ENCODE data around the gene POU2F1. TPM values are rescaled to one million over a fixed set of nuclear protein-coding genes. Genes with fewer than 3 reads are reported as not detected.

POU2F1 gene
- polyA plus RNA-seq, 2 of the 4 experiments (the other 2 are of a cell fraction) = 2.9 to 9.4 TPM

GRCh38 chr1:167186771-167187170, 33.9 kb upstream of the POU2F1 start:
- no peak for ATAC-seq
- Histone ChIP-seq H3K27ac (no peak overlapping the region), H3K4me3 (no peak overlapping the region), H3K4me2 (no peak overlapping the region), H3K9me3 (no peaks in the 10 kb centered on the region), H3K4me1 (no peaks in the 10 kb centered on the region)
- ChIA-PET POLR2A (no interaction called here), CTCF (interaction anchor here (0.7 kb wide), 1 partner anchor 12 kb away, joined by 3 read pairs; no protein-coding TSS in a partner anchor)
- TF ChIP-seq SREBF2 (IDR thresholded peaks at IDR 0.05) = no peak
- TF ChIP-seq JUN (IDR thresholded peaks at IDR 0.05) = no peak
- TF ChIP-seq NFE2L2 (conservative IDR thresholded peaks at IDR 0.05; ENCODE audit: low read length) = no peak
- TF ChIP-seq JUNB (IDR thresholded peaks at IDR 0.05) = no peak
- TF ChIP-seq PHF8 (IDR thresholded peaks at IDR 0.05; ENCODE audit: borderline replicate concordance, low read depth) = no peak
- no peak for TF ChIP-seq POLR2AphosphoS2 (conservative IDR thresholded peaks at IDR 0.05; ENCODE audit: low read length)
- no peak for TF ChIP-seq BHLHE40 (IDR thresholded peaks at IDR 0.05; ENCODE audit: low read depth, low read length)
- TF ChIP-seq MYC (IDR thresholded peaks at IDR 0.05; ENCODE audit: borderline replicate concordance, low read length) = no peak
- TF ChIP-seq HES2 (IDR thresholded peaks at IDR 0.05) = no peak
- TF ChIP-seq CHD4 (IDR thresholded peaks at IDR 0.05; ENCODE audit: borderline replicate concordance) = no peak
- no peak for TF ChIP-seq HEYL (CRISPR knock-in tag; IDR thresholded peaks at IDR 0.05)
- no peak for TF ChIP-seq RNF2 (IDR thresholded peaks at IDR 0.05; ENCODE audit: borderline replicate concordance, low read depth)
- TF ChIP-seq KDM5A (IDR thresholded peaks at IDR 0.05) = no peak
- no peak for TF ChIP-seq RAD21 (conservative IDR thresholded peaks at IDR 0.05 in 1 of 2, IDR thresholded peaks at IDR 0.05 in 1 of 2)
- no peak for TF ChIP-seq NR3C1 (IDR thresholded peaks at IDR 0.05)
- no peak for TF ChIP-seq RCOR1 (IDR thresholded peaks at IDR 0.05; ENCODE audit: low read depth, low read length)
- no peak for TF ChIP-seq FOSL2 (IDR thresholded peaks at IDR 0.05)
- no peak for TF ChIP-seq FOSL2 (CRISPR knock-in tag; IDR thresholded peaks at IDR 0.05)
- no peak for TF ChIP-seq GATA3 (IDR thresholded peaks at IDR 0.05; ENCODE audit: borderline replicate concordance)
- no peak for TF ChIP-seq TFCP2L1 (CRISPR knock-in tag; IDR thresholded peaks at IDR 0.05)
- no peak for TF ChIP-seq EP300 (IDR thresholded peaks at IDR 0.05)
- FAIRE-seq = no peak
- WGBS (ENCODE audit: missing lambda C conversion rate) = 59% methylated on average over 2 of the region's 2 CpGs
- DNase-seq (ENCODE audit: low read depth in 1 of 2, low spot score in 1 of 2) = no peak

GRCh38 chr1:167190747-167191237, 29.9 kb upstream of the POU2F1 start:
- DNase-seq (ENCODE audit: low read depth in 1 of 2, low spot score in 1 of 2) = no peak
- H3K4me3 ChIP-seq = no peak overlapping the region
- no peak for ATAC-seq
- TF ChIP-seq PHF8 (IDR thresholded peaks at IDR 0.05; ENCODE audit: borderline replicate concordance, low read depth) (no peak), CHD2 (IDR thresholded peaks at IDR 0.05; ENCODE audit: low read length, partially characterized antibody) (no peak), CHD4 (IDR thresholded peaks at IDR 0.05; ENCODE audit: borderline replicate concordance) (no peak), ELK1 (IDR thresholded peaks at IDR 0.05; ENCODE audit: low read depth, low read length) (no peak), RFX5 (IDR thresholded peaks at IDR 0.05) (no peak), REST (IDR thresholded peaks at IDR 0.05) (no peak), BHLHE40 (IDR thresholded peaks at IDR 0.05; ENCODE audit: low read depth, low read length) (no peak), RNF2 (IDR thresholded peaks at IDR 0.05; ENCODE audit: borderline replicate concordance, low read depth) (no peak), HDAC2 (IDR thresholded peaks at IDR 0.05) (no peak), JUNB (IDR thresholded peaks at IDR 0.05) (no peak), HOXB5 (CRISPR knock-in tag; IDR thresholded peaks at IDR 0.05) (no peak), RCOR1 (IDR thresholded peaks at IDR 0.05; ENCODE audit: low read depth, low read length) (no peak), JUN (IDR thresholded peaks at IDR 0.05) (no peak), ATOH8 (CRISPR knock-in tag; IDR thresholded peaks at IDR 0.05; ENCODE audit: low read depth) (no peak), SREBF2 (IDR thresholded peaks at IDR 0.05) (no peak), USF2 (IDR thresholded peaks at IDR 0.05) (no peak)
- no peak overlapping the region for H3K27ac ChIP-seq
- CTCF ChIA-PET = interaction anchor here (1.2 kb wide), 1 partner anchor 280 kb away, joined by 3 read pairs; no protein-coding TSS in a partner anchor
- no peaks in the 10 kb centered on the region for H3K4me1 ChIP-seq
- H3K9me3 ChIP-seq = no peaks in the 10 kb centered on the region
- WGBS (ENCODE audit: missing lambda C conversion rate) = 46% methylated on average over 9 of the region's 9 CpGs
- no peak for FAIRE-seq
- POLR2A ChIA-PET = no interaction called here
- no peak overlapping the region for H3K4me2 ChIP-seq

Measured in A549 (cell line).